ENCODE measurements around the gene COMMD2.

DNA sequence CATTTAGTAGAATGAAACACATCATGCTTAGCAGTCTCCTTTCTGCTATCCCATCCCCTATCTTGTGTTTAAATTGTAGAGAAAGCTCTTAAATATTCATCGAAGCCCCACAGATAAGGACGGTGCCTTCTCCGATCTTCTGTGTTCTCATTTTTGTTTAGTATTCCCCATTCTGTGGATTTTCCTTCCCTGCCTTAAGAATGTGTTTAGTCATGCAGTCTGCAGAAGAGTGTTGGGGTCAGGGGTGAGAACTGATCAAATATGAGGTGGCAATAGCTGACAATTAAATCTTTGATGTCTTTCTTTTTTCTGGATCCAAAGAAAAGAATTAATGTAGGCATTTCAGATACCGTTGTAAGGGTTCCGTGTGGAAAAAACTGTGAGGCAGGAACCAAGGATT is 49.4 kb upstream of the COMMD2 start:
- TF ChIP-seq EGR1 (IDR thresholded peaks at IDR 0.05; ENCODE audit: low read depth) (no peak), POLR2A (IDR thresholded peaks at IDR 0.05; ENCODE audit: borderline replicate concordance, extremely low read depth, insufficient read depth, insufficient read length) (no peak), EZH2 (IDR thresholded peaks at IDR 0.05) (no peak), EZH2phosphoT487 (IDR thresholded peaks at IDR 0.05; ENCODE audit: borderline replicate concordance) (no peak)
- TF ChIP-seq, protein P1, sequence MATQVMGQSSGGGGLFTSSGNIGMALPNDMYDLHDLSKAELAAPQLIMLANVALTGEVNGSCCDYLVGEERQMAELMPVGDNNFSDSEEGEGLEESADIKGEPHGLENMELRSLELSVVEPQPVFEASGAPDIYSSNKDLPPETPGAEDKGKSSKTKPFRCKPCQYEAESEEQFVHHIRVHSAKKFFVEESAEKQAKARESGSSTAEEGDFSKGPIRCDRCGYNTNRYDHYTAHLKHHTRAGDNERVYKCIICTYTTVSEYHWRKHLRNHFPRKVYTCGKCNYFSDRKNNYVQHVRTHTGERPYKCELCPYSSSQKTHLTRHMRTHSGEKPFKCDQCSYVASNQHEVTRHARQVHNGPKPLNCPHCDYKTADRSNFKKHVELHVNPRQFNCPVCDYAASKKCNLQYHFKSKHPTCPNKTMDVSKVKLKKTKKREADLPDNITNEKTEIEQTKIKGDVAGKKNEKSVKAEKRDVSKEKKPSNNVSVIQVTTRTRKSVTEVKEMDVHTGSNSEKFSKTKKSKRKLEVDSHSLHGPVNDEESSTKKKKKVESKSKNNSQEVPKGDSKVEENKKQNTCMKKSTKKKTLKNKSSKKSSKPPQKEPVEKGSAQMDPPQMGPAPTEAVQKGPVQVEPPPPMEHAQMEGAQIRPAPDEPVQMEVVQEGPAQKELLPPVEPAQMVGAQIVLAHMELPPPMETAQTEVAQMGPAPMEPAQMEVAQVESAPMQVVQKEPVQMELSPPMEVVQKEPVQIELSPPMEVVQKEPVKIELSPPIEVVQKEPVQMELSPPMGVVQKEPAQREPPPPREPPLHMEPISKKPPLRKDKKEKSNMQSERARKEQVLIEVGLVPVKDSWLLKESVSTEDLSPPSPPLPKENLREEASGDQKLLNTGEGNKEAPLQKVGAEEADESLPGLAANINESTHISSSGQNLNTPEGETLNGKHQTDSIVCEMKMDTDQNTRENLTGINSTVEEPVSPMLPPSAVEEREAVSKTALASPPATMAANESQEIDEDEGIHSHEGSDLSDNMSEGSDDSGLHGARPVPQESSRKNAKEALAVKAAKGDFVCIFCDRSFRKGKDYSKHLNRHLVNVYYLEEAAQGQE (IDR thresholded peaks at IDR 0.05; ENCODE audit: low read depth): no peak
- TF ChIP-seq, protein P2, sequence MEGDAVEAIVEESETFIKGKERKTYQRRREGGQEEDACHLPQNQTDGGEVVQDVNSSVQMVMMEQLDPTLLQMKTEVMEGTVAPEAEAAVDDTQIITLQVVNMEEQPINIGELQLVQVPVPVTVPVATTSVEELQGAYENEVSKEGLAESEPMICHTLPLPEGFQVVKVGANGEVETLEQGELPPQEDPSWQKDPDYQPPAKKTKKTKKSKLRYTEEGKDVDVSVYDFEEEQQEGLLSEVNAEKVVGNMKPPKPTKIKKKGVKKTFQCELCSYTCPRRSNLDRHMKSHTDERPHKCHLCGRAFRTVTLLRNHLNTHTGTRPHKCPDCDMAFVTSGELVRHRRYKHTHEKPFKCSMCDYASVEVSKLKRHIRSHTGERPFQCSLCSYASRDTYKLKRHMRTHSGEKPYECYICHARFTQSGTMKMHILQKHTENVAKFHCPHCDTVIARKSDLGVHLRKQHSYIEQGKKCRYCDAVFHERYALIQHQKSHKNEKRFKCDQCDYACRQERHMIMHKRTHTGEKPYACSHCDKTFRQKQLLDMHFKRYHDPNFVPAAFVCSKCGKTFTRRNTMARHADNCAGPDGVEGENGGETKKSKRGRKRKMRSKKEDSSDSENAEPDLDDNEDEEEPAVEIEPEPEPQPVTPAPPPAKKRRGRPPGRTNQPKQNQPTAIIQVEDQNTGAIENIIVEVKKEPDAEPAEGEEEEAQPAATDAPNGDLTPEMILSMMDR (IDR thresholded peaks at IDR 0.05 in 2 of 3, conservative IDR thresholded peaks at IDR 0.05 in 1 of 3; ENCODE audit: borderline replicate concordance in 1 of 3, insufficient read depth in 1 of 3, low read depth in 2 of 3, low read length in 2 of 3): no peak

All from HCT116 (cell line).